Vagina (tissue), 2 donors: ENCODE measurements around the gene KRT5.

Experiments
- POLR2A ChIP-seq, 2 donors: fragments of 450-650 bp; IDR thresholded peaks; one replicate each; pipeline ENCODE4 v1.6.1; 2017; ENCODE audit warnings: antibody characterized with exemption in 2 of 2, mild to moderate bottlenecking in 2 of 2, moderate library complexity in 2 of 2
- TF ChIP-seq, protein P1 (sequence below), 3 experiments: fragments of 450-650 bp in 2 of 3; fragments of 200-600 bp in 1 of 3; sonication (generic) in 1 of 3; IDR thresholded peaks; one replicate each; pipeline ENCODE4 v1.5.1; 2017 to 2019; ENCODE audit warnings: antibody characterized with exemption in 3 of 3, mild to moderate bottlenecking in 2 of 3, moderate library complexity in 2 of 3

DNA sequence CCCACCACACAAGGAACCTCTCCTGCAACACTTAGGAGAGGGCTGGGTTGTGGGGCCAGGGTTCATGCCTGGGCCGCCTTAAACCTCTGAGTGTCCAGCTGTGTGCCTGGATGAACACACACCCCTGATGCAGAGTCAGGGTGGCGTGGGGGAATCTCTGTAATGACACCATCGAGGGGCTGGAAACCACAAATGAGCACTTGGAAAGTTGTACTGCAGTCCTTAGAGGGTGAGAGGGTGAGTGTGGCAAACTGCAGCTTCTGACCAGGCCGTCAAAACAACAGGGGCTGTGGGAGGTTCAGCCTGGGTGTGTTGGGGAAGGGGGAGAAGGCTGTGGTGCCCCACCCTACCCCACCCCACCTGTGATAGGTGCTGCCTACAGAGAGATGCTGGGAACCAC is 12.4 kb upstream of the KRT5 start:
- TF ChIP-seq, protein P1, sequence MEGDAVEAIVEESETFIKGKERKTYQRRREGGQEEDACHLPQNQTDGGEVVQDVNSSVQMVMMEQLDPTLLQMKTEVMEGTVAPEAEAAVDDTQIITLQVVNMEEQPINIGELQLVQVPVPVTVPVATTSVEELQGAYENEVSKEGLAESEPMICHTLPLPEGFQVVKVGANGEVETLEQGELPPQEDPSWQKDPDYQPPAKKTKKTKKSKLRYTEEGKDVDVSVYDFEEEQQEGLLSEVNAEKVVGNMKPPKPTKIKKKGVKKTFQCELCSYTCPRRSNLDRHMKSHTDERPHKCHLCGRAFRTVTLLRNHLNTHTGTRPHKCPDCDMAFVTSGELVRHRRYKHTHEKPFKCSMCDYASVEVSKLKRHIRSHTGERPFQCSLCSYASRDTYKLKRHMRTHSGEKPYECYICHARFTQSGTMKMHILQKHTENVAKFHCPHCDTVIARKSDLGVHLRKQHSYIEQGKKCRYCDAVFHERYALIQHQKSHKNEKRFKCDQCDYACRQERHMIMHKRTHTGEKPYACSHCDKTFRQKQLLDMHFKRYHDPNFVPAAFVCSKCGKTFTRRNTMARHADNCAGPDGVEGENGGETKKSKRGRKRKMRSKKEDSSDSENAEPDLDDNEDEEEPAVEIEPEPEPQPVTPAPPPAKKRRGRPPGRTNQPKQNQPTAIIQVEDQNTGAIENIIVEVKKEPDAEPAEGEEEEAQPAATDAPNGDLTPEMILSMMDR (IDR thresholded peaks at IDR 0.05) = no peak
- no peak for TF ChIP-seq POLR2A (IDR thresholded peaks at IDR 0.05)
